ENCODE measurements around the gene ANO10.
"Not testable (repeated sequence)": the region's sequence is repeated elsewhere in the genome, so short reads cannot be mapped to it uniquely, and the experiment has no call there.

DNA sequence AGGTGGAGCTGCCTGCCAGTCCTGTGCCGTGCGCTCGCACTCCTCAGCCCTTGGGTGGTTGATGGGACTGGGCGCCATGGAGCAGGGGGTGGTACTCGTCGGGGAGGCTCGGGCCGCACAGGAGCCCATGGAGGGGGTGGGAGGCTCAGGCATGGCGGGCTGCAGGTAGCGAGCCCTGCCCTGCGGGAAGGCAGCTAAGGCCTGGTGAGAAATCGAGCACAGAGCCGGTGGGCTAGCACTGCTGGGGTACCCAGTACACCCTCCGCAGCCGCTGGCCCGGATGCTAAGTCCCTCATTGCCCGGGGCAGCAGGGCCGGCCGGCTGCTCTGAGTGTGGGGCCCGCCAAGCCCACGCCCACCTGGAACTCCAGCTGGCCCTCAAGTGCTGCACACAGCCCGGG is 34.6 kb upstream of the ANO10 start:
- TF ChIP-seq POLR2A (IDR thresholded peaks at IDR 0.05), result not testable (repeated sequence)
- TF ChIP-seq, protein P1, sequence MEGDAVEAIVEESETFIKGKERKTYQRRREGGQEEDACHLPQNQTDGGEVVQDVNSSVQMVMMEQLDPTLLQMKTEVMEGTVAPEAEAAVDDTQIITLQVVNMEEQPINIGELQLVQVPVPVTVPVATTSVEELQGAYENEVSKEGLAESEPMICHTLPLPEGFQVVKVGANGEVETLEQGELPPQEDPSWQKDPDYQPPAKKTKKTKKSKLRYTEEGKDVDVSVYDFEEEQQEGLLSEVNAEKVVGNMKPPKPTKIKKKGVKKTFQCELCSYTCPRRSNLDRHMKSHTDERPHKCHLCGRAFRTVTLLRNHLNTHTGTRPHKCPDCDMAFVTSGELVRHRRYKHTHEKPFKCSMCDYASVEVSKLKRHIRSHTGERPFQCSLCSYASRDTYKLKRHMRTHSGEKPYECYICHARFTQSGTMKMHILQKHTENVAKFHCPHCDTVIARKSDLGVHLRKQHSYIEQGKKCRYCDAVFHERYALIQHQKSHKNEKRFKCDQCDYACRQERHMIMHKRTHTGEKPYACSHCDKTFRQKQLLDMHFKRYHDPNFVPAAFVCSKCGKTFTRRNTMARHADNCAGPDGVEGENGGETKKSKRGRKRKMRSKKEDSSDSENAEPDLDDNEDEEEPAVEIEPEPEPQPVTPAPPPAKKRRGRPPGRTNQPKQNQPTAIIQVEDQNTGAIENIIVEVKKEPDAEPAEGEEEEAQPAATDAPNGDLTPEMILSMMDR (IDR thresholded peaks at IDR 0.05 in 8 of 11, conservative IDR thresholded peaks at IDR 0.05 in 3 of 11), result not testable (repeated sequence)

Measured in spleen (tissue), 7 donors.